ENCODE data around the gene ITM2A.

- TF ChIP-seq MAFK (IDR thresholded peaks at IDR 0.05; ENCODE audit: partially characterized antibody) (no peak), CBX2 (IDR thresholded peaks at IDR 0.05; ENCODE audit: borderline replicate concordance, low read depth) (no peak), MAZ (IDR thresholded peaks at IDR 0.05; ENCODE audit: borderline replicate concordance, low read depth, low read length) (no peak), CTCF (IDR thresholded peaks at IDR 0.05) (no peak), JUN (IDR thresholded peaks at IDR 0.05) (no peak), RNF2 (IDR thresholded peaks at IDR 0.05; ENCODE audit: borderline replicate concordance, low read depth) (no peak), RAD21 (conservative IDR thresholded peaks at IDR 0.05 in 1 of 2, IDR thresholded peaks at IDR 0.05 in 1 of 2) (no peak), POLR2A (IDR thresholded peaks at IDR 0.05; ENCODE audit: low read length) (no peak), CHD4 (IDR thresholded peaks at IDR 0.05; ENCODE audit: borderline replicate concordance) (no peak), NR3C1 (IDR thresholded peaks at IDR 0.05) (no peak)
Measured at GRCh38 chrX:79366873-79367749, at the start of gene ITM2A.

Data from A549 (cell line).